ENCODE results near the gene LPIN2. TPM values are rescaled to one million over a fixed set of nuclear protein-coding genes. Genes with fewer than 3 reads are reported as not detected.

LPIN2 gene
- total RNA-seq, 4 donors from 2014 or later: 39.4 to 68.0 (median 47.4) TPM

GRCh38 chr18:2992995-2993877, 19.7 kb downstream of the LPIN2 start:
- no peaks in the 10 kb centered on the region for H3K9me3 ChIP-seq
- no peaks in the 10 kb centered on the region for H3K36me3 ChIP-seq
- H3K27ac ChIP-seq: no peak overlapping the region
- H3K4me3 ChIP-seq (replicated peaks in 1 of 3): no peak overlapping the region
- peaks cover 13% of the 10 kb centered on the region in 2 donors for H3K4me1 ChIP-seq
- no peak for DNase-seq
- no peak for TF ChIP-seq POLR2A (IDR thresholded peaks at IDR 0.05)
- TF ChIP-seq CTCF (IDR thresholded peaks at IDR 0.05): no peak
- intact Hi-C loops (cut with DNase I): no loop called here
- H3K27me3 ChIP-seq: no peaks in the 10 kb centered on the region
- 93 to 94% methylated on average over 6 of the region's 6 CpGs for WGBS, 2 donors

- TF ChIP-seq POLR2A (IDR thresholded peaks at IDR 0.05) (no peak), CTCF (IDR thresholded peaks at IDR 0.05) (no peak)
- intact Hi-C loops (cut with DNase I): no loop called here
- Histone ChIP-seq H3K27me3 (no peaks in the 10 kb centered on the region), H3K9me3 (no peaks in the 10 kb centered on the region), H3K4me1 (peaks cover 0 to under 1% of the 10 kb centered on the region in 2 donors), H3K4me3 (replicated peaks in 1 of 3) (no peak overlapping the region), H3K27ac (no peak overlapping the region), H3K36me3 (no peaks in the 10 kb centered on the region)
- no peak for DNase-seq
- WGBS, 2 donors: 71% methylated on average over 4 of the region's 4 CpGs
Measured at GRCh38 chr18:2990956-2991640, 21.8 kb downstream of the LPIN2 start.

- WGBS, 2 donors: 94 to 95% methylated on average over 5 of the region's 5 CpGs
- Histone ChIP-seq H3K4me1 (peaks cover 18% of the 10 kb centered on the region in 2 donors), H3K36me3 (no peaks in the 10 kb centered on the region), H3K27me3 (no peaks in the 10 kb centered on the region), H3K27ac (no peak overlapping the region), H3K4me3 (replicated peaks in 1 of 3) (no peak overlapping the region), H3K9me3 (no peaks in the 10 kb centered on the region)
- TF ChIP-seq CTCF (IDR thresholded peaks at IDR 0.05) (no peak), POLR2A (IDR thresholded peaks at IDR 0.05) (no peak)
- intact Hi-C loops (cut with DNase I): loop anchor here (10.0 kb wide), 1 partner anchor 53 kb away; no protein-coding TSS in a partner anchor
- DNase-seq: no peak
Measured at GRCh38 chr18:2987876-2988790, 24.8 kb downstream of the LPIN2 start.

- no peaks in the 10 kb centered on the region for H3K36me3 ChIP-seq
- WGBS, 2 donors: 72 to 77% methylated on average over 4 of the region's 4 CpGs
- H3K27ac ChIP-seq: no peak overlapping the region
- TF ChIP-seq CTCF (IDR thresholded peaks at IDR 0.05): no peak
- no peak for TF ChIP-seq POLR2A (IDR thresholded peaks at IDR 0.05)
- H3K4me1 ChIP-seq: peaks cover 34 to 36% of the 10 kb centered on the region in 2 donors
- no peak overlapping the region for H3K4me3 ChIP-seq (replicated peaks in 1 of 3)
- no peaks in the 10 kb centered on the region for H3K9me3 ChIP-seq
- no peak for DNase-seq
- no peaks in the 10 kb centered on the region for H3K27me3 ChIP-seq
- intact Hi-C loops (cut with DNase I): loop anchor here (10.0 kb wide), 1 partner anchor 52 kb away; no protein-coding TSS in a partner anchor
Measured at GRCh38 chr18:2986150-2986865, 26.6 kb downstream of the LPIN2 start.

All from thyroid gland (tissue), 4 donors.